HG02840 (cell line): Measurements from ENCODE around the gene GNAT1.
"Not testable (repeated sequence)": the region's sequence is repeated elsewhere in the genome, so short reads cannot be mapped to it uniquely, and the experiment has no call there.

ENCODE experiments used
- ATAC-seq: cut with Tn5 transposase; IDR thresholded peaks from one replicate; pipeline ENCODE4 v1.9.1; 2021; ENCODE audit warnings: mild to moderate bottlenecking, moderate library complexity, moderate number of reproducible peaks; ENCODE audit not compliant: unreplicated experiment, low FRiP score

GNAT1 gene

GRCh38 chr3:50217681-50218080 lies 26.3 kb downstream of the GNAT1 start:
- ATAC-seq: no peak

- ATAC-seq: no peak
Measured at GRCh38 chr3:50218448-50218847, 27.0 kb downstream of the GNAT1 start.

- no peak for ATAC-seq
Measured at GRCh38 chr3:50219285-50219684, 27.9 kb downstream of the GNAT1 start.

GRCh38 chr3:50220109-50220508 lies 28.7 kb downstream of the GNAT1 start:
- ATAC-seq: no peak

- ATAC-seq: no peak
Measured at GRCh38 chr3:50221051-50221410, 29.6 kb downstream of the GNAT1 start.

- ATAC-seq: no peak
Measured at GRCh38 chr3:50221411-50222168, 30.2 kb downstream of the GNAT1 start.

- no peak for ATAC-seq
Measured at GRCh38 chr3:50222169-50222528, 30.7 kb downstream of the GNAT1 start.

- ATAC-seq: no peak
Measured at GRCh38 chr3:50224639-50225038, 33.2 kb downstream of the GNAT1 start.

- no peak for ATAC-seq
Measured at GRCh38 chr3:50226888-50227389, 35.5 kb downstream of the GNAT1 start.

- peak; percentile 69 for ATAC-seq
Measured at GRCh38 chr3:50227390-50228183, 36.2 kb downstream of the GNAT1 start.

- not testable (repeated sequence) for ATAC-seq
Measured at GRCh38 chr3:50228184-50228763, 36.9 kb downstream of the GNAT1 start.

- ATAC-seq: no peak
Measured at GRCh38 chr3:50229490-50229889, 38.1 kb downstream of the GNAT1 start.

- ATAC-seq: no peak
Measured at GRCh38 chr3:50230104-50230793, 38.8 kb downstream of the GNAT1 start.

- ATAC-seq: no peak
Measured at GRCh38 chr3:50230794-50231125, 39.4 kb downstream of the GNAT1 start.

GRCh38 chr3:50231581-50231980 lies 40.2 kb downstream of the GNAT1 start:
- no peak for ATAC-seq

GRCh38 chr3:50232303-50232702 lies 40.9 kb downstream of the GNAT1 start:
- no peak for ATAC-seq

GRCh38 chr3:50233176-50233575 lies 41.8 kb downstream of the GNAT1 start:
- no peak for ATAC-seq

- peak; percentile 95 for ATAC-seq
Measured at GRCh38 chr3:50235716-50236483, 44.5 kb downstream of the GNAT1 start, which contains the start of gene GNAI2. Gene GNAI2, plus strand, starts transcription at chr3:50236204. Its CDS starts 132 bp downstream, at chr3:50236336.

GRCh38 chr3:50236484-50237132 lies 45.2 kb downstream of the GNAT1 start:
- ATAC-seq: no peak
